GM18498 (cell line): ENCODE data around the gene GRK2.

ENCODE experiments used
- ATAC-seq: cut with Tn5 transposase; IDR thresholded peaks from one replicate; pipeline ENCODE4 v1.9.1; 2021; ENCODE audit warnings: mild to moderate bottlenecking, moderate library complexity; ENCODE audit not compliant: unreplicated experiment

The GRK2 gene

DNA sequence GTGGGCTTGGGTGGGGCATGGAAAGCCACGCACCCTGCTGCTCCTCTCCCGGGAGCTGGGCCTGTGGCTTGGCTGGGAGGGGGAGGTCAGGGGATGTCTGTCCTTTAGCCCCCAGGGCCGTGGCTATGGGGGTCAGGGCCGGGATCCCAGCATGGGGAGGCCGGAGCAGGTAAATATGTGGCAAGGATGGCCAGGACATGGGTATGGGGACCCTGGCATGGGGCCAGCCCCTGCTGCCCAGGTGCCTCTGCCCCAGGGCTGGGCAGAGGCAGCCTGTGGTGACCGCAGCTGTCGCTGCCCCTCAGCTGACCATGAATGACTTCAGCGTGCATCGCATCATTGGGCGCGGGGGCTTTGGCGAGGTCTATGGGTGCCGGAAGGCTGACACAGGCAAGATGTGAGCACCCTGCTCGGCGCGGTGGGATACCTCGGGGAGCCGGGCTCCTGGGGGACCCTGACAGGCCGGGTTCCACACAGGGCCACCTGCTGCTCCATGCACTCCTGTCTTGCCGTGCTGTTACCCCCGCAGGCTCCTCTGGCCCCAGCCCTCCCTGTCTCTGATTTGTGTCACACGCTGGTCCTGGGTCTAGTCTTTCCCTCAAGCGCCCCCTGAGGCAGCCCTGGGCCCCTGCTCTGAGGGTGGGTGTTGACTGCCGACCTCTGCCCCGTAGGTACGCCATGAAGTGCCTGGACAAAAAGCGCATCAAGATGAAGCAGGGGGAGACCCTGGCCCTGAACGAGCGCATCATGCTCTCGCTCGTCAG lies 14.7 kb downstream of the GRK2 start:
- no peak for ATAC-seq

DNA sequence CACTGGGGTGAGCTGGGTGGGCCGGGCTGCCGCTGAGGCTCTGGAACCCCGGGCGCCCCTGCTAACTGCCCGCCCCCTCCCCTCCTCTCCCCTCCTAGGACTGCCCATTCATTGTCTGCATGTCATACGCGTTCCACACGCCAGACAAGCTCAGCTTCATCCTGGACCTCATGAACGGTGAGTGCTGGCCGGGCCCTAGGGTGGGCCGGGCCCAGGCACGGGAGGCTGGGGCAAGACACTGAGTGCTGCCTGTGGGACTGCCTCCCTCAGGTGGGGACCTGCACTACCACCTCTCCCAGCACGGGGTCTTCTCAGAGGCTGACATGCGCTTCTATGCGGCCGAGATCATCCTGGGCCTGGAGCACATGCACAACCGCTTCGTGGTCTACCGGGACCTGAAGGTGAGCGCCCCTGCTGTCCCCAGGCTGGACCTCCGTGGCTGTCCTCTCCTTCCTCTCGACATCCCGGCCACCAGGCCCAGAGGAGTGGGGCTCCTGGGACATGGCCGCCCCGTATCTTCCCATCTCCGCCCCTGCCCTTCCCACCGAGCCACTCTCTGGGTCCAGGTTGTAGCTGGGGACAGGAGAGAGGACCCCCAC lies 15.4 kb downstream of the GRK2 start:
- no peak for ATAC-seq

DNA sequence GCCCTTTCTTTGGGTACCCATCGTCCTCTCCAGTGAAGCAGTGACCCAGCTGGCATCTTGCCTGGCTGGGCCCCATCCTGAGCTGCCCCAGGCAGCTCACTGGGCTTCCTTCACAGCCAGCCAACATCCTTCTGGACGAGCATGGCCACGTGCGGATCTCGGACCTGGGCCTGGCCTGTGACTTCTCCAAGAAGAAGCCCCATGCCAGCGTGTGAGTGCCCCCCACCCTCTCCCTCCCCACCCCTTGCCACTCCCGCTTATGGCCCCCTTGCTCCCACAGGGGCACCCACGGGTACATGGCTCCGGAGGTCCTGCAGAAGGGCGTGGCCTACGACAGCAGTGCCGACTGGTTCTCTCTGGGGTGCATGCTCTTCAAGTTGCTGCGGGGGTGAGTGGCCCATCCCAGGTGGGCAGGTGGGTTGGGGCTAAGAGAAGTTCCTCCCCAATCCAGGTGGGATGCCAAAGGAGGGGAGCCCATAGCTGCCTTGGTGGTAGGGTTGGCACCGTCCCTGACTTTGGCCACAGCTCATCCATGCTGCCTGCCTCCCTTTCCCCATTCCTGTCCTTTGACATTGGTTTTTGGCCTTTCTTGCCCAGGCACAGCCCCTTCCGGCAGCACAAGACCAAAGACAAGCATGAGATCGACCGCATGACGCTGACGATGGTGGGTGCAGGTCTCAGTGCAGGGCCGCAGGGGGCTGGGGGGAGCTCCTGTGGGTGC lies 16.0 kb downstream of the GRK2 start:
- no peak for ATAC-seq

DNA sequence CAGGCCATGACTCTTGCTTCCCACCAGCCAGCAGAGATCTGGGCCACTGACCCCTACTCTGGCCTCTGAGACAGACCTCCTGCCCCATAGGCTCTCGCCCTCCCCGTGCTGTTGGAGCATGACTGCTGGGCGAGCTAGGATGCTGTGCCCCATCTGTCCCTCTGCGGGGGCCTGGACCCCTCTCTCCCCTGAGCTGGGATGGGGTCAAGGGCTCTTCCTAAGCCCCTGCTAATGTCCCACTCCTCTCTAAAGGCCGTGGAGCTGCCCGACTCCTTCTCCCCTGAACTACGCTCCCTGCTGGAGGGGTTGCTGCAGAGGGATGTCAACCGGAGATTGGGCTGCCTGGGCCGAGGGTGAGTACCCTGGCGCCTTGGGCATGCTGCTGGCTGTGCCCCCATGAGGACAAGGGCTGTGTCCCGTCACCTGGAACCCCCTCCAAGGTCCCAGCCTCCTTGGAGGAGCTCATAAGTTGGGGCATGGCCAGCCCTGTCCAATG lies 16.7 kb downstream of the GRK2 start:
- ATAC-seq: no peak

DNA sequence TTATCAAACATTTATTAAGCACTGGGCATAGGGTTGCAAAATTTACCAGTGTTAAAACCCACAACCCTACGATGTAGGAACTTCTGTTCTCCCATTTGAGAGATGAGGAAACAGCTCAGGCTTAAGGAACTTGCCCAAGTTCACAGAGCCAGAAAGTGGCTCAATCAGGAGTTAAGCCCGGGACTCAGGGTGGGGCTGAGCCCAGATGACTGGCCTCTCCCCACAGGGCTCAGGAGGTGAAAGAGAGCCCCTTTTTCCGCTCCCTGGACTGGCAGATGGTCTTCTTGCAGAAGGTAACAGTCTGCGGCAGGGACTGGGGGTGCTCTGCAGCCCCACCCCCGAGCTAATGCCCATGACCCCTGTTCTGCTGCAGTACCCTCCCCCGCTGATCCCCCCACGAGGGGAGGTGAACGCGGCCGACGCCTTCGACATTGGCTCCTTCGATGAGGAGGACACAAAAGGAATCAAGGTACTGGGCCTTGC lies 17.2 kb downstream of the GRK2 start:
- ATAC-seq: no peak

DNA sequence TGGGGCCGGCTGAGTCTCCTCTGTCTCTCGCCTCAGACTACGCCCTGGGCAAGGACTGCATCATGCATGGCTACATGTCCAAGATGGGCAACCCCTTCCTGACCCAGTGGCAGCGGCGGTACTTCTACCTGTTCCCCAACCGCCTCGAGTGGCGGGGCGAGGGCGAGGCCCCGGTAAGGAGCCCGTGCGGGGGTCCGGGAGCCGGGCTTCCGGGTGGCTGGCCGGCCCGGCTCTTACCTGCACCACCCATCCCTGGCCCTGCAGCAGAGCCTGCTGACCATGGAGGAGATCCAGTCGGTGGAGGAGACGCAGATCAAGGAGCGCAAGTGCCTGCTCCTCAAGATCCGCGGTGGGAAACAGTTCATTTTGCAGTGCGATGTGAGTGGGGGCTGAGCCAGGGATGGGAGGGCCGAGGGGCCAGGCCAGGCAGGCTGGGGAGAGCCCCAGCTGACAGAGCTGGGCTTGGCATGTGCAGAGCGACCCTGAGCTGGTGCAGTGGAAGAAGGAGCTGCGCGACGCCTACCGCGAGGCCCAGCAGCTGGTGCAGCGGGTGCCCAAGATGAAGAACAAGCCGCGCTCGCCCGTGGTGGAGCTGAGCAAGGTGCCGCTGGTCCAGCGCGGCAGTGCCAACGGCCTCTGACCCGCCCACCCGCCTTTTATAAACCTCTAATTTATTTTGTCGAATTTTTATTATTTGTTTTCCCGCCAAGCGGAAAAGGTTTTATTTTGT lies 18.7 kb downstream of the GRK2 start:
- ATAC-seq: no peak

DNA sequence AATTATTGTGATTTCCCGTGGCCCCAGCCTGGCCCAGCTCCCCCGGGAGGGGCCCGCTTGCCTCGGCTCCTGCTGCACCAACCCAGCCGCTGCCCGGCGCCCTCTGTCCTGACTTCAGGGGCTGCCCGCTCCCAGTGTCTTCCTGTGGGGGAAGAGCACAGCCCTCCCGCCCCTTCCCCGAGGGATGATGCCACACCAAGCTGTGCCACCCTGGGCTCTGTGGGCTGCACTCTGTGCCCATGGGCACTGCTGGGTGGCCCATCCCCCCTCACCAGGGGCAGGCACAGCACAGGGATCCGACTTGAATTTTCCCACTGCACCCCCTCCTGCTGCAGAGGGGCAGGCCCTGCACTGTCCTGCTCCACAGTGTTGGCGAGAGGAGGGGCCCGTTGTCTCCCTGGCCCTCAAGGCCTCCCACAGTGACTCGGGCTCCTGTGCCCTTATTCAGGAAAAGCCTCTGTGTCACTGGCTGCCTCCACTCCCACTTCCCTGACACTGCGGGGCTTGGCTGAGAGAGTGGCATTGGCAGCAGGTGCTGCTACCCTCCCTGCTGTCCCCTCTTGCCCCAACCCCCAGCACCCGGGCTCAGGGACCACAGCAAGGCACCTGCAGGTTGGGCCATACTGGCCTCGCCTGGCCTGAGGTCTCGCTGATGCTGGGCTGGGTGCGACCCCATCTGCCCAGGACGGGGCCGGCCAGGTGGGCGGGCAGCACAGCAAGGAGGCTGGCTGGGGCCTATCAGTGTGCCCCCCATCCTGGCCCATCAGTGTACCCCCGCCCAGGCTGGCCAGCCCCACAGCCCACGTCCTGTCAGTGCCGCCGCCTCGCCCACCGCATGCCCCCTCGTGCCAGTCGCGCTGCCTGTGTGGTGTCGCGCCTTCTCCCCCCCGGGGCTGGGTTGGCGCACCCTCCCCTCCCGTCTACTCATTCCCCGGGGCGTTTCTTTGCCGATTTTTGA lies 19.5 kb downstream of the GRK2 start:
- no peak for ATAC-seq

DNA sequence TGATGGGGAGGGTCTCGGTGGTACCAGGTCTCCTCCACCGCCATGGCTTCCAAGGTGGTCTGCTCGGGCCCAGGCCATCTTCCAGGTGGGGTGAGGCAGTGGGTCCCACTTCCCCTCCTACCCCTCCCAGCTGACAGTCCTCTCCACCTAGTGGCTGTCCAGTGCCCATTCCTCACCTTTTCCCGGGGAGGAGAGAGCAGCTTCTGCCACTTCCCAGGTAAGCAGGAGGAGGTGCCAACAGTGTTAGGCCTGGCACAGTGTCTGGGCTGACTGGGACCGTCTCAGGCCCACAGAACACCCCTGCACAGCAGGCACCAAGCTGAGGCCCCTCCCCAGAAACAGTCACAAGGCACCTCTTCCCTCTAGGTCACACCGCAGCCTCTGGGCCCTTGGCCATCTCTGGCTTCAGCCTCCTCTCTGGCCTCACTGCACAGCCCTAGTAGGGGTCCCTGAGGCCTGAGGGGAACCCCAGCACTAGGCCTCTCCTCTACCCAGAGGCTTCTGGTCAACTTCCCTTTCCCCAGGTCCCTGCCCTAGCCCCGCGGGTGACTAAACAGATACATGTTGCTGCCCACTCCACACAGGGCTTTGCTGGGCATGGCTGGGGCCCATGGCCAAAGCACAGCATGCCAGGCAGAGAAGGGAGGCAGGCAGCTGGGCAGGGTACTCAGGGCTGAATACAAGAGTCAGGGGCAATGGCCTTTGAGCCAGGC lies 20.5 kb downstream of the GRK2 start:
- no peak for ATAC-seq

DNA sequence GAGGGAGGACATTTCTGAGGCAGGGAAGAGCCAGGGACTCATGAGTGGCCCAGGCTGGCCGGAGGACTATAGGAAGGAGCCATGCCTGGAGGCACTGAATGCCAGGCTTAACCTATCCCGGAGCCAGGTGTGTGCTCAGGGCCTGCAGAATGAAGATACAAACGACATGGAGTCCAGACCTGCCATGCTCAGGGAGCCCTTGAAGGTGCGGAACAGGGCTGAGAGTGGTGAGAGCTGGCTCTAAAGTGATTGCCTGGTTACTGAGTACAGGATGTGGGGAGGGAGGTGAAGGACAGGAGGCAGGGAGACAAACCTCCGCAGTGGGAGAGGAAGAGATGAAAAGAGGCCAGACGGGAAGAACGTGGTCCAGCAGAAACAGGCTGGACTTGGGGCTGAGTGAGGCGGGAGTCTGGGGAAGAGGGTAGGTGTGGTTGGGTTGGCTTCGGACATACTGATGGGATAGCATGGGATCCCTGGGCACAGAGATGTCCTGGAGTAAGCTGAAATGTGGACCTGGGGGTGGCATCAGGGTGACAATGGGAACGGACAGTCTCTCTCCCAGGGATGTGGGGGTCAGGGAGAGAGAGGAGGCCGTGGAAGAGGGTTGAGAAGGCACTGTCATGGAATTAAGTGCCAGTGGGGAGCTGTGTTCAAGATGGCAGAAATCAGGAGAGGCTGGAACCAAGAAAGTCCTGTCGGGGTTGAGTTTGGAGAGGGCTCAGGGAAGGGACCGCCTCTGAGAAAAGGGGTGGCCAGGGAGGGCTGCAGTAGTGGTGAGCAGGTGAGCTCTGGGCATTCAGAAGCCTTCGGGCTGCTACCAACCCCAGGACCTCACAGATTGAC lies 21.3 kb downstream of the GRK2 start:
- no peak for ATAC-seq

DNA sequence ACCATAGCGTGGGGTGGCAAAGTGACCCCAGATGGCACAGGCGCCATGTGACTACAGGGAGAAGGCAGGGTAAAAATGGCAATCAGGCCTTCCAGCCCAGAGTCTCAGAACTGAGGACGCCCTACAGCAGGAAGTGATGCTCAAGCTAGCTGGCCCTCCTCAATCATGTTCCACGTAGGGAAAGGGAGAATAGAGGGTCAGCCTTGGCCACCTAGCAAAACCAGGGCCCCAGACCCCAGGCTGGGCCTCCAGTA lies 21.9 kb downstream of the GRK2 start:
- ATAC-seq: no peak

DNA sequence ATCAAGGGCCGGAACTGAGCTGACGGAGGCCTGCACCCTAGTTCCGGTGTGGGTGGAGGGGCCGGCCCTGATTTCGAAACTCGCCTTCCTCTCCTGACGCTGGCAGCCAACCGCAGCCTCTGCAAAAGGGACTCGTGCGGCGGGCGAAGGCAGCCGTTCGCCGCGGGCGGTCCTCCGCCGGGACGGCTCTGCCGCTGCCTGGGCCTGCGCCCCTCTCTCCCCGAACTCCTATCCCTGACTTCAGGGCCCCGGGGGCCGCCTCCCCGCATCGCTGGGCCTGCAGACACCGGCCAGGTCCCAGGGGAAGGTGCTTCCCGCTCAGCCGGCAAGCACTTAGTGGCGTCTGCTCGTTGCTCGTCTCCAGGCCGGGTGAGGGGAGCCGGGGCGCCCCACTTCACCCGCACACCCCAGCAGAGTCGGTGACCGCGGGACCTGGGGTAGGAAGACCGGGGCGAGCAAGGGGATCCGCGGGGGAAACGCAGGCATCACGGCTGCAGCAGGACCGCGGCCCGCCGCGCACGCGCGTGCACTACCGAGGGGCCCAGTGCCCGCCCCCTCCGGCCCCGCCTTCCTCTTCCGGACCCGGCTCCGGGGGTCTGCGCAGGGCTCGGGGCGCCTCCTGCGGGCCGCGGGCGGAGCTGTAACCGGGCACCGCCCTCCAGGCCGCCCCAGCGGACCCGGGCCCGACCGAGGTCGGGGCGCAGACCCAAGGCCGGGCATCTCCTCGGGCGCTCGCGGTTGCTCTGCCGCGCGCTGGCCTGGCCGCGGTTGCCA lies 22.4 kb downstream of the GRK2 start:
- ATAC-seq: peak; percentile 72

DNA sequence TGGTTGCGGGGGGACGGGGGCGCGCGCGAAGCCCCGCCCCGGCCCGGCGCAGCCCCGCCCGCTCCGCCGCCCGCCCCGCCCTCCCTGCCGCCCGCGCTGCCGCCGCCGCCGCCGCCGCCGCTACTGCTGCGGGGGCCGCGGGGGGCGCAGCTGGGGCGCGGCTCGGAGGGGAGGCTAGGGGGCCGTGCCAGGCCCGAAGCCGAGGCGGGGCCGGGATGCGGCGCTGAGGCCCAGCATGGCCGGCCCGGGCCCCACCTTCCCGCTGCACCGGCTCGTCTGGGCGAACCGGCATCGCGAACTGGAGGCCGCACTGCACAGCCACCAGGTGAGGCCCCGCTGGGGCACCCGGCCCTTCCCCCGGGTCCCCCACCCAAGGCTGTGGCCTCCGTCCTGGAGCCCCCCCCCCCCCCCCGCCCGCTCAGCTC lies 23.0 kb downstream of the GRK2 start, which contains the start of gene ANKRD13D:
TSS of gene ANKRD13D (plus strand) at position 78 of the 425 bp plus-strand sequence. CDS start at position 236, 158 bp downstream.
- ATAC-seq: no peak

DNA sequence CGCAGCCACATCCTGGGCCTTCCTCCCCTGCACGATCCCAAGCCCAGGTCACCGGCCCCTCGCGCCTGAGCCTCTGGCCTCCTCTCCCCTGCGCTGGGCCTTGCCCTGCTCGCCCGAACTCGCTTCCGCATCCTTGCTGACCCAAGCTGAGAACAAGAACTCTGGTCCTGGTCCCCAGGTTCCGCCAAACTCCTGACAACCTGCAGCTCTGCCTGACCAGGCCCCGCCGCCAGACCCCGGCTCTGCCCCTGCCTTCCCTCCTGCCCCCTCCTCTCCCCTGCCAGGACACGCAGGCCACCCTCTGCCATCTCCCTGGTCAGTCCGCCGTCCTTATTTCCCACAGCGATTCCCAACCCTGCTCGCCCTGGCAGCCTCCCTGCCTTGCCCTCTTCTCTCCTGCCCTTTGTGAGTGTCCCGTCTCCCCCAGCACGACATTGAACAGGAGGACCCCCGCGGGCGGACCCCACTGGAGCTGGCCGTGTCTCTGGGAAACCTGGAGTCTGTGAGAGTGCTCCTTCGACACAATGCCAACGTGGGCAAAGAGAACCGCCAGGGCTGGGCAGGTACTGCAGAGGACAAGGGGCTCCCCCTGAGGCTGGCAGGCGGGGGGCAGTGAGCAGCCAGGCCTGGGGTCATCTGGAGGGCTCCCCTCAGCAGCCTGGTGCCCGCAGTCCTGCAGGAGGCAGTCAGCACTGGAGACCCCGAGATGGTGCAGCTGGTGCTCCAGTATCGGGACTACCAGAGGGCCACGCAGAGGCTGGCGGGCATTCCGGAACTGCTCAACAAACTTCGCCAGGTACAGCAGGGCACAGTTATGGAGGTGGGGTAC lies 23.6 kb downstream of the GRK2 start:
- no peak for ATAC-seq

DNA sequence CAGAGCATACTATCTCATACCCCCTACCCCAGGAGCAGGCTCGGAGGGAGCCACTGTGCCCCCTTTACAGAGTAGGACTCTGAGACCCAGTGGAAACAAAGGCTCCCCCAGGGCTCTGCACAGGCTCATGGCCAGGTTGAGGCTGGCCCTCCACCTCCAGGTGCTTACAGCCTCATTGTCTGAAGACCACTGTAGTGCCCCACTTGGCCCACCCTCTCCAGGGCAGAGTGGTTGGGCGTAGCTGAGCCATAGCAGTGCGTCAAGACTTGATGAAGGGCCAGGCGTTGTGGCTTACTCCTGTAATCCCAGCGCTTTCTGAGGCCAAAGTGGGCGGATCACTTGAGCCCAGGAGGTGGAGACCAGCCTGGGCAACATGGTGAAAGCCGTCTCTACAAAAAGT lies 24.5 kb downstream of the GRK2 start:
- ATAC-seq: no peak

DNA sequence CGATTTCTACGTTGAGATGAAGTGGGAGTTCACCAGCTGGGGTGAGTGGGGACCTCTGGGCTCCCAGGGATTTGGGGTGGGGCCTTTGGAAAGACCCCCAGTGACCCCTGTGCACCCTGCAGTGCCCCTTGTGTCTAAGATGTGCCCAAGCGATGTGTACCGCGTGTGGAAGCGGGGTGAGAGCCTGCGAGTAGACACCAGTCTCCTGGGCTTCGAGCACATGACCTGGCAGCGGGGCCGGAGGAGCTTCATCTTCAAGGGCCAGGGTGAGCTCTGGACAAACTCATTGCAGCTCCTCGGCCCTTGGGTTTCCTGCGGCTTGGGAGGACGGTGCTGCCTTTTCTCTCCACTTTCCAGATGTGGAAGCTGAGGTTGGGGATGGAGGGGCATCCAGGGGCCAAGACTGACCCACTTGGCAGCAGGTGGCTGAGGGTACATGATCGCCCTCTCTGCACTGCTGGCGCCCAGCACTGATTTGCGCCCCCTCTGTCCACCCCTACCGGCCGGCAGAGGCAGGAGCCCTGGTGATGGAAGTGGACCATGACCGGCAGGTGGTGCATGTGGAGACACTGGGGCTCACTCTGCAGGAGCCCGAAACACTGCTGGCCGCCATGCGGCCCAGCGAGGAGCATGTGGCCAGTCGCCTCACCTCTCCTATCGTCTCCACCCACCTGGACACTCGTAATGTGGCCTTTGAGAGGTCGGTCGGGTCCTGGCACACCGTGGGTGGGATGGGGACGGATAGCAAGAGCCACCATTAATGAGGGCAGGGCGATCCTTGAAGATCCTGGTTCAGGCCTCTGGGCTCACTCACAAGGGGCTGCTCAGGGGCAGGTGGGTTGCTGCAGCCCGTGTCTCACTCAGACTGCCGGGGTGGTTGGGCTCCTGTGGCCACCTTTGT lies 25.5 kb downstream of the GRK2 start:
- ATAC-seq: no peak

DNA sequence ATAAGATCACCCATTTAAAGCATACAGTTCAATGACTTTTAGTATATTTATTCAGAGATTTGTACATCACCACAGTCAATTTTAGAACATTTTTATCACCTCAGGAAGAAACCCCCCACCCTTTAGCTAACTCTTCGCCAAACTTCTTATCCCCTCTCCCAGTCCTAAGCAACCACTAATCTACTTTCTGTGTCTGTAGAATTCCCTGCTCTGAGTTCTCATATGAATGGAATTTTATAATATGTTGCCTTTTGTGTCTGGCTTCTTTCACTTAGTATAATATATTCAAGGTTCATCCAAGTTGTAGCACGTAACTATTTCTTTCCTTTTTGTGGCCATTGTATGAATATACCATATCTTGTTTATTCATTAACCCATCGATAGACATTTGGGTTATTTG lies 26.4 kb downstream of the GRK2 start:
- ATAC-seq: no peak
